A673 (cell line): ENCODE measurements around the gene RMRP. TPM values are rescaled to one million over a fixed set of nuclear protein-coding genes. Genes with fewer than 3 reads are reported as not detected.

Experiments used
- BruUV-seq: library from RNA; stranded (reverse); fragments of 400-500 nt; replicated peaks from 2 replicates; lab custom pipeline; 2021; lab: Mats Ljungman, UMichigan
- CTCF ChIA-PET: fragments of 300-600 bp; sonication (Branson Sonifier 250); formaldehyde crosslinking; loops from one replicate; lab custom pipeline; 2022; ENCODE audit warnings: antibody characterized with exemption; lab: Charles Lee
- POLR2A ChIA-PET: fragments of 300-600 bp; sonication (Branson Sonifier 250); formaldehyde crosslinking; loops from one replicate; lab custom pipeline; 2022; ENCODE audit warnings: antibody characterized with exemption; ENCODE audit not compliant: low non-redundant PET; lab: Charles Lee
- DNase-seq: peaks from one replicate; pipeline ENCODE4 v3.0.0-alpha.2; 2015; ENCODE audit warnings: low spot score
- H3K27ac ChIP-seq: fragments of 200-600 bp; sonication (generic); 2 replicates; pipeline ENCODE4 v1.5.1; 2016; ENCODE audit warnings: mixed run types, low read depth, mild to moderate bottlenecking, mixed read lengths, antibody characterized with exemption, low read length; ENCODE audit not compliant: poor library complexity, severe bottlenecking
- H3K27me3 ChIP-seq: fragments of 200-600 bp; sonication (generic); replicated peaks from 2 replicates; pipeline ENCODE4 v1.6.1; 2017; ENCODE audit warnings: mixed run types, low read depth, mild to moderate bottlenecking, mixed read lengths, antibody characterized with exemption, low read length; ENCODE audit not compliant: insufficient read depth, poor library complexity
- H3K36me3 ChIP-seq: fragments of 200-600 bp; sonication (generic); 2 replicates; pipeline ENCODE4 v1.6.1; 2016; ENCODE audit warnings: mixed run types, mild to moderate bottlenecking, mixed read lengths, antibody characterized with exemption, low read length; ENCODE audit not compliant: insufficient read depth, poor library complexity, severe bottlenecking
- H3K4me1 ChIP-seq: fragments of 200-600 bp; sonication (generic); 2 replicates; pipeline ENCODE4 v1.6.1; 2017; ENCODE audit warnings: mixed run types, mild to moderate bottlenecking, mixed read lengths, antibody characterized with exemption, low read length; ENCODE audit not compliant: insufficient read depth, poor library complexity, severe bottlenecking
- H3K4me3 ChIP-seq: fragments of 200-600 bp; sonication (generic); 2 replicates; pipeline ENCODE4 v1.5.1; 2016; ENCODE audit warnings: low read depth, mixed run types, mild to moderate bottlenecking, mixed read lengths, low read length; ENCODE audit not compliant: poor library complexity, severe bottlenecking
- H3K9me3 ChIP-seq: fragments of 200-600 bp; sonication (generic); 2 replicates; pipeline ENCODE4 v1.6.1; 2016; ENCODE audit warnings: mixed run types, low read depth, mild to moderate bottlenecking, mixed read lengths, antibody characterized with exemption, low read length; ENCODE audit not compliant: poor library complexity, severe bottlenecking
- CTCF ChIP-seq: fragments of 300-800, 200-600 bp; sonication (generic); conservative IDR thresholded peaks from 2 replicates; pipeline ENCODE4 v1.5.1; 2017; ENCODE audit warnings: low read depth, mild to moderate bottlenecking, antibody characterized with exemption, low read length, moderate library complexity, mixed read lengths
- EZH2 ChIP-seq: fragments of 200-600 bp; sonication (generic); IDR thresholded peaks from 2 replicates; pipeline ENCODE4 v1.6.1; 2017; ENCODE audit warnings: borderline replicate concordance, low read depth, mild to moderate bottlenecking, mixed read lengths, antibody characterized with exemption, low read length; ENCODE audit not compliant: poor library complexity, severe bottlenecking
- intact Hi-C: fragments of 100-400 bp; cut with micrococcal nuclease; formaldehyde crosslinking; loops from one replicate; pipeline ENCODE4 v1.10.0; 2022; ENCODE audit not compliant: unreplicated experiment
- total RNA-seq: library from RNA; stranded (reverse); gene quantifications from 2 replicates; pipeline ENCODE4 v1.2.3, GENCODE V29; 2021

The RMRP gene
- total RNA-seq, 1 experiment from 2014 or later: 13,531 TPM

- no peaks in the 10 kb centered on the region for H3K4me1 ChIP-seq
- H3K27ac ChIP-seq: no peak overlapping the region
- H3K9me3 ChIP-seq: no peaks in the 10 kb centered on the region
- DNase-seq: no peak
- TSS peak; percentile 90 for BruUV-seq
- H3K27me3 ChIP-seq: no peaks in the 10 kb centered on the region
- ChIA-PET CTCF (interaction anchor here (1.5 kb wide), 1 partner anchor 40 kb away, joined by 8 read pairs; the partner anchor contains the start of genes CCDC107 and RMRP), POLR2A (interaction anchor here (0.6 kb wide), 1 partner anchor 29 kb away, joined by 3 read pairs; no protein-coding TSS in a partner anchor)
- H3K36me3 ChIP-seq: peaks cover 57% of the 10 kb centered on the region
- intact Hi-C loops: no loop called here
- no peak overlapping the region for H3K4me3 ChIP-seq
- TF ChIP-seq EZH2 (no peak), CTCF (no peak)
Measured at GRCh38 chr9:35697486-35697885, 39.7 kb upstream of the RMRP start.

- intact Hi-C loops: no loop called here
- BruUV-seq: no TSS peak
- peak; percentile 88 for TF ChIP-seq CTCF
- TF ChIP-seq EZH2: no peak
- Histone ChIP-seq H3K4me3 (no peak overlapping the region), H3K27ac (no peak overlapping the region), H3K27me3 (no peaks in the 10 kb centered on the region), H3K36me3 (peaks cover 51% of the 10 kb centered on the region), H3K4me1 (no peaks in the 10 kb centered on the region), H3K9me3 (no peaks in the 10 kb centered on the region)
- peak; percentile 45 for DNase-seq
- CTCF ChIA-PET: interaction anchor here (0.6 to 1.5 kb wide), 14 partner anchors 9 to 660 kb away, joined by 3 to 8 read pairs (median 4); partner anchors contain the start of genes ARHGEF39, CCDC107, CREB3 and RMRP
- POLR2A ChIA-PET: no interaction called here
Measured at GRCh38 chr9:35696520-35697215, 38.8 kb upstream of the RMRP start.

GRCh38 chr9:35695943-35696401, 38.2 kb upstream of the RMRP start:
- intact Hi-C loops: no loop called here
- ChIA-PET POLR2A (no interaction called here), CTCF (interaction anchor here (0.7 to 1.5 kb wide), 8 partner anchors 8 to 660 kb away, joined by 3 to 8 read pairs (median 6); partner anchors contain the start of genes ARHGEF39, CCDC107, CREB3 and RMRP)
- no peaks in the 10 kb centered on the region for H3K27me3 ChIP-seq
- no TSS peak for BruUV-seq
- H3K27ac ChIP-seq: no peak overlapping the region
- peaks cover 44% of the 10 kb centered on the region for H3K36me3 ChIP-seq
- TF ChIP-seq EZH2 (no peak), CTCF (no peak)
- H3K4me1 ChIP-seq: no peaks in the 10 kb centered on the region
- H3K9me3 ChIP-seq: no peaks in the 10 kb centered on the region
- H3K4me3 ChIP-seq: no peak overlapping the region
- no peak for DNase-seq
